HCEC 1CT (cell line): Measurements from ENCODE around the gene SNCB.
"Not testable (repeated sequence)": the region's sequence is repeated elsewhere in the genome, so short reads cannot be mapped to it uniquely, and the experiment has no call there.

Experiments
- DNase-seq: peaks from one replicate; pipeline ENCODE4 v3.0.0-alpha.2; 2017

The SNCB gene

DNA sequence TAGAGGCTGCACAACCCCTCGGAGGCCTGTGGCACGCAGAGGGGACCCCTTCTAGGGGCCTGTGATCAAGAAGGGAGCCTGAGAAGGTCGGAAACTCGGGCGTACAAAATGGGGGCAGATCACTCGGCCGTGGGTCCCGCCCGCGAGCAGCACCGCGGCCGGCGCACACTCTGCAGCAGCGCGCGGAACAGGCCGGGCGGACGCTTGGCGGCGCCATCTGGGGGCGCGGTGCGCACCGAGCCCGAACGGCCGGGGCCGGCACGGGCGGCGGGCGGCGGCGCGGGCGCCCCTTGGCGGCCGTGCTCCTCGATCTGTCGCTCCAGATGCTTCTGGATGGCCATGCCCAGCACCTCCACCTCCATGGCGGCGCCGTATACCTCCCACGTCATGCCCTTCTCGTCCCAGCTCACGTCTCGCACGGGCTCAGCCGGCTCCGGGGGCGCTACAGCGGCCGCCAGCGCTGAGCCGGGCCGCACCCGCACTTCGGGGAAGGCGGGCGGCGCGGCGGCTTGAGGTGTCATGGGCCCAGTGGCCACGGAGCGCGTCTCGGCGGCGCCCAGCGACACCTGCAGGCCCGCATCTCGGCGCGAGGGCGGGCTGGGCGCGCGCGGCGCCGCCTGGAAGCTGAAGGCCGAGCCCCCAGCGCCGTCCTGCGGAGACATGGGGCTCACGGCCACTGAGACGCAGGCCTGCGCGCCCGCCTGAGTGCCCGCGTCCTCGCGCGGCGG is 33.5 kb downstream of the SNCB start:
- DNase-seq = no peak

DNA sequence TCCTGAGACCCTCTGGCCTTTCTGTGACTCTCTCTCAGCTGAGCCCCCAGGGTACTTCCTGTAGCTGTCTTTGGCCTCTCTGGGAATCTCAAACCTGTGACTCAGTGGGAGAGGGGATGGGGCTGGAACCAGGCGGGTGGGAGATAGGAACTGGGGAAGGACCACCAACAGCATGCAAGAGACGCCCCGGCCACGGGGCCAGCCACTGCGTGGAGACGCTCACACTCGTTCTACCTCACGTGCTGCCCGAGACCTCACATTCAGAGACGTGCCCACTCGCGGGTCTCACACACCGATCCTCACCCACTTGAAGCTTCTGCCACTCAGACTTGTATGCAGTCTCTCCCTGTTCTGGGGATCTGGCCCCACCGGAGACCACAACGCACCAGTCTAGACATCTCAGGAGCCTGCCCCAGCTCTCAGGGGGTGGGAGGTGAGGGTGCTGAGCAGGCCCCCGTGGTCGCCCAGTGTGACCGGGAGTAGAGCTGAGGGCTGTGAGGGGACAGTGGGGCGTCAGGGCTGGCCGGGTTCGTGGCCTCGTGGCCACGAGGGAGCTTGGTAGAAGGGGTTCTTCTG is 34.2 kb downstream of the SNCB start:
- DNase-seq = no peak

DNA sequence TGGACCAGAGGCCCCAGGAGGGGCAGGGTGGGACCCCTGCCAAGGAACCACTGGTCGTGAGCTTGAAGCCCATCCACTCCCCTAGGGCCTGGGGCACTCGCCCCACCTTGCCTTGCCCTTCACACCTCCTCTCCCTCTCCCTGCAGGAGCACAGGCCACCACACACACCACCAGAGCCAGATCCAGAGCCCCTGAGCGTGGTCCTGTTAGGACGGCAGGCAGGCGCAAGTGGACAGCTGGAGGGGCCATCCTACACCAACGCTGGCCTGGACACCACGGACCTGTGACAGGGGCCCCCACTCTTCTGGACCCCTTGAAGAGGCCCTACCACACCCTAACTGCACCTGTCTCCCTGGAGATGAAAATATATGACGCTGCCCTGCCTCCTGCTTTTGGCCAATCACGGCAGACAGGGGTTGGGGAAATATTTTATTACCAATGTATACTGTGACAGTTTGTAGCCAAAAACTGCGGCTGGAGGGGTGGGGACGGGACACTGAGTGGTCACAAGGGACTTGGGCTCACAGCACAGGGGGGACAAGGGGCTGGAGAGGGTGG is 34.9 kb downstream of the SNCB start:
- no peak for DNase-seq

DNA sequence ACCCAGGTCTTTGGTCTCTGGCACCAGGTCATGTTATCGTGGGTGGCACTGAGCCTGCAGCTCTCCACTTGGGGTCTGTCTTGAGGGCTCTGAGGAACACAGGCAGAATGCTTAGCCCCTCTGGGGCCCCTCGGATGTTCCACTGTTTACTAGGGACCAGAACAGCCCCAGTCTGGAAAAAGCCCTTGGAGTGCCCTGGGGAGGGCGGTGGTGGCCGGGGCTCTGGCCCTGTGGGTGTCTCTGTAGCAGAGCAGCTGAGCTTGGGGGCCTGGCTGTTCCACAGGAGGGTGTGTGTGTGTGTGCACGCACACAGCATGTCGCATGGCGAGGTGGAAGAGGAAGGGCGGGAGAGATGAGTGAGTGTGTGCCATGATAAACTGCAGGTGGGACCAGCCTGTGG is 35.8 kb downstream of the SNCB start:
- DNase-seq = no peak

DNA sequence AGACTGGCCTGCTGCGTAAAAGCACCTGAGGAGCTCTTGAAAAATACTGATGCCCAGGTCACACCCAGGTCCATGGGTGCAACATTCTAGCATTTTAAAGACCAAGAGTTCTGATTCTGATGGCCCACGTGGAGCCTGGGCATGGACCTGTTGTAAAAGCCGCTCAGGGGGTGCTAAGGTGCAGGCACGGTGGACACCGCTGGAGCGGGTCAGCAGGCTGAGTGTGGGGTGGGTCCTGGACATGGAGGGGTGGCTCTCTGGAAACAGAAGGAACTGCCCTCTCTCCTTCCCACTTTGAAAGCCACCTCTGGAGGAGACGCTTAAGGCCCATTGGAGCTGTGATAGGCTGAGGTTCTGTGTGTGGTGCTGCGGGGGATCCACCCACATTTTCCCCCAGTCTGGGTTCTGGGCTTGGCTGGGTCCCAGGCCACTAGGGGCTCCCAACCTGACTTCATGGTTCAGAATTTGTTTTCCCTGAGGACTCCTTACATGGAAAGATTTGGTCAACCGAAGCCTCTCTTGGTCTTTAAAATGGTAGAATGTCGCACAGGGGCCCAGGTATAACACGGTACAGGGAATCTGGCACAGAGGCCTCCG is 37.0 kb downstream of the SNCB start:
- DNase-seq = no peak

DNA sequence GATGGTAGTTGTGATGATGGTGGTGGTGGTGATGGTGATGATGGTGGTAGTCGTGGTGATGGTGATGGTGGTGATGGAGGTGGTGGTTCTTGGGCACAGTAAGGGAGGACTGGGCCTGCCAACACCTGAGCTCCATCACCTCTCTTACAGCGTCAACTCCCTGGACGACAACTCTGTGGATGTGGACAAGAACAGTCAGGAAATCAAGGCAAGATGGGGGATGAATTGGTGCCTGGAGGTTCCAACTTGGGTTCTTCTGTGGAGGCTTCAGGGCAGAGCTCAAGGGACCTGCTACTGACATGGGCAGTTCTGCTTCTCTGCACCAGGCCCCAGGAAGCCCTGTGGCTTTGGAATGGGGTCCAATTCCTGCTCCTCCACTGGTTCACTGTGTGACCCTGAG is 37.8 kb downstream of the SNCB start:
- DNase-seq = no peak

DNA sequence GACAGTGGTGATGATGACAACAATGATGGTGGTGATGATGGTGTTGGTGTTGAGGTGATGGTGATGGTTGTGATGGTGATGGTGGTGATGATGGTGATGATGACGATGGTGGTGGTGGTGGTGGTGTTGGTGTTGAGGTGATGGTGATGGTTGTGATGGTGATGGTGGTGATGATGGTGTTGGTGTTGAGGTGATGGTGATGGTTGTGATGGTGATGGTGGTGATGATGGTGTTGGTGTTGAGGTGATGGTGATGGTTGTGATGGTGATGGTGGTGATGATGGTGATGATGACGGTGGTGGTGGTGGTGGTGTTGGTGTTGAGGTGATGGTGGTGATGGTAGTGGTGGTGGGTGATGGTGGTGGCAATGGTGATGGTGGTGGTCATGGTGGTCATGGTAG is 38.7 kb downstream of the SNCB start:
- DNase-seq = not testable (repeated sequence)

DNA sequence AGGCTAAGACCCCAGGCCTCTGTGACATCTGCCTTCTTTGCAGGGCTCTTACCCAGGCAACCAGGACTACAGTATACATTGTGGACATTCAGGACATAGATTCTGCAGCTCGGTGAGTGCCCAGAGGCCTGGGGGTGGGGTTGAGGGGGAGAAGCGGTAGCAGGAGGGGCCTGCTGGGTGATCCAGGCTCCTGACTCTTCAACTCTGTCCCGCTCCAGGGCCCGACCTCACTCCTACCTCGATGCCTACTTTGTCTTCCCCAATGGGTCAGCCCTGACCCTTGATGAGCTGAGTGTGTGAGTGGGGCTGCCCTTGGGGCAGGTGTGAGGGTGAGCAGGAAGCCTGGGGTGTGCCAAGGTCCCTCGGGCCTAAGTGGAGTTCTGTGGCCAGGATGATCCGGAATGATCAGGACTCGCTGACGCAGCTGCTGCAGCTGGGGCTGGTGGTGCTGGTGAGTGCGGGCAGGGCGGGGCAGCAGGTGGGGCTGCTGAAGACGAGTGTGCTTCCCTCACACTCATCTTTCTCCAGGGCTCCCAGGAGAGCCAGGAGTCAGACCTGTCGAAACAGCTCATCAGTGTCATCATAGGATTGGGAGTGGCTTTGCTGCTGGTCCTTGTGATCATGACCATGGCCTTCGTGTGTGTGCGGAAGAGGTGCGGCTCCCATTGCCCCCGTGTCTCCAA is 40.2 kb downstream of the SNCB start:
- no peak for DNase-seq

DNA sequence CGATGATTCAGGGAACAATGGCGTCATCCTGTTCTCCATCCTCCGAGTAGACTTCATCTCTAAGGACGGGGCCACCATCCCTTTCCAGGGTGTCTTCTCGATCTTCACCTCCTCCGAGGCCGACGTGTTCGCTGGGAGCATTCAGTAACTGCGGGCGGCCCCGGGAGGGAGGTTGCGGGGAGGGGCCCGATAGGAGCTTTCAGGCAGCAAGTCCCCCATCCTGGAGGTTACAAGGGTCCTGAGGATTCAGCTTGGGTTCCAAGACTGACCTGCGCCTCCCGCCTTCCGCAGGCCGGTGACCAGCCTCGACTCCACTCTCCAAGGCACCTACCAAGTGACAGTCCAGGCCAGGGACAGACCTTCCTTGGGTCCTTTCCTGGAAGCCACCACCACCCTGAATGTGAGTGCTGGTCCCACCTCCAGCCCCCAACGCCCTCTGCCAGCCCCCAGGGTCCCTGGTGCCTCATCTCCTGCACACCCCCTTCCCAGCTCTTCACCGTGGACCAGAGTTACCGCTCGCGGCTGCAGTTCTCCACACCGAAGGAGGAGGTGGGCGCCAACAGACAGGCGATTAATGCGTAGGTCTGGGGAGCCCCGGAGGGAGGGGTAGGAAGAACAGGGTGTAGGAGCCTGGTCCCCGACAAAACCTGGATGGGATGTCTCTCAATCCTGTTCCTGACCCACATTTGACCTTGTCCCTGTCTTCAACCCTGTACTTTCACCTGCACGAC is 41.1 kb downstream of the SNCB start:
- DNase-seq = no peak

DNA sequence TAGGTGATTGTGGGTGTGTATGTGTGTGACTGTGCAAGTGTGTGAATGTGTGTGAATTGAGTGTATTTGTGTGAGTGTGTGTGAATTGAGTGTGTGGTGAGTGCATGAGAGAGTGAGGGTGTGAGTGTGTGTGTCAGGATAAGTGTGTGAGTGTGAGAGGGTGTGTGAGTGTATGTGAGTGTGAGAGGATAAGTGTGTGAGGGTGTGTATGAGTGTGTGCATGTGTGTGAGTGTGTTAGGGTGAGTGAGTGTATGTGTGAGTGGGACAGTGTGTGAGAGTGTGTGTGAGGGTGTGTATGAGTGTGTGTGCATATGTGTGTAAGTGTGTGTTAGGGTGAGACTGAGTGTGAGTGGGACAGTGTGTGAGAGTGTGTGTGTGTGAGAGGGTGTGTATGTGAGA is 42.0 kb downstream of the SNCB start:
- no peak for DNase-seq

DNA sequence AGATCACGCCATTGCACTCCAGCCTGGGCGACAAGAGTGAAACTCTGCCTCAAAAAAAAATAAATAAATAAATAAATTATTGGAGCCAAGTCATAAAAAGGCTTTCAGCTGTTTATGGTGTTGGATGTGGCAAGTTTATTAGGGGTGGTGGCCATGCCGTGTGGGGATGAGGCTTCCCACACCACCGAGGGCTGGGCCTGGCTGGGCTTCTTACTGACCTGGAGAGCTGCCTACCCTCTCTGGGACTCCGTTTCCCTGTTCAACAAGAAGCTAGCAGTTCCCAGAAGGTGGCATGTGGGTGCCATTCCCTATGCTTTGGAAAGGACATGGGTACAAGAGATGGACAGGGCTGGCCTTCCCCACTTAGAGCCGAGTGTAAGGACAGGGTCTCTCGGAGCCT is 42.9 kb downstream of the SNCB start:
- no peak for DNase-seq

DNA sequence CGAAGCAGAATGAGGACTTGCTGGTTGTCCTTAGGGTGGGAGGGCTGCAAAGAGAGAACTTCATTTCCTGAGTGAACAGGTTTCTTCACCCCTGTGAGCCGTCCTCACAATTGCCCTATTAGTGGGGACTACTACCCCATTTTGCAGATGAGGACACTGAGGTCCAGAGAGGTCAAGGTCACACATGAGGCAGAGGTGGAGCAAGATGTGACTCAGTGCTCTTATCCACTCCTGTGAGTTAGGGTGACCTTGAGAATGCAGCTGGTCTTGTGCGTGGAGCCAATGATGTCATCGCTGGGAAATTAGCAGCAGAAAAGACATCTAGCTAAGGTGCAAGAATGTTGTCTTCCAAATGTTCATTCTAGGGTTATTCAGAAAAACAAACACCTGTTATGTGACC is 47.3 kb downstream of the SNCB start:
- DNase-seq = peak; percentile 29

DNA sequence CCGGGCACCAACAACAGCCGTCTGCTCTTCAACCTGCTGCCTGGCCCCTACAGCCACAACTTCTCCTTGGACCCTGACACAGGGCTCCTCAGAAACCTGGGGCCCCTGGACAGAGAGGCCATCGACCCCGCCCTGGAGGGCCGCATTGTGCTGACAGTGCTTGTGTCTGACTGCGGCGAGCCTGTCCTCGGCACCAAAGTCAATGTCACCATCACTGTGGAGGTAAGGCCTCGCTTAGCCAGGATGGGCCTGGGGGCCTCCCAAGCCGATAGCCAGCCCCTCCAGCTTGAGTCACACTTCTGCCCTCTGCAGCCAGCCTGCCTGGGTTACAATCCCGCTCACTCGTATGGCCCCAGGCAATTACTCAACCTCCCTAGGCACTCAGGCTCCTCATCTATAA is 49.0 kb downstream of the SNCB start:
- DNase-seq = no peak

DNA sequence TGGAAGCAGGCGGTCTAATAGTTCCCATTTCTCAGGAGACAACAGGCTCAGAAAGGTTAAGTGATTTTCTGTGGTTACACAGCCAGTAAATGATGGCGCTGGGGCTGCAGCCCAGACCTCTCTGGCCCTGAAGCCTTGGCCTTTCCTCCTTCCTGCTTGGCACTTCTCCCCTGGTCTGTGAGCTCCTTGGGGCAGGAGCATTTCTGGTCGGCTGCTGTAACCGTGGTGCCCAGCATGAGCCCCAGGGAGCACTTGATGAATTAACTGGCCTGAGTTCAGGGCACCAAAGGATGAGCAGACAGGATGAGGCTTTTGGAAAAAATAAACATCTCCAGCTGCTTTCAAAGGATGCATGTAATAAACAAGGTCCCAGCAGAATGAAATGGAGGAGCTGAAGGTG is 51.0 kb downstream of the SNCB start:
- DNase-seq = peak; percentile 18

DNA sequence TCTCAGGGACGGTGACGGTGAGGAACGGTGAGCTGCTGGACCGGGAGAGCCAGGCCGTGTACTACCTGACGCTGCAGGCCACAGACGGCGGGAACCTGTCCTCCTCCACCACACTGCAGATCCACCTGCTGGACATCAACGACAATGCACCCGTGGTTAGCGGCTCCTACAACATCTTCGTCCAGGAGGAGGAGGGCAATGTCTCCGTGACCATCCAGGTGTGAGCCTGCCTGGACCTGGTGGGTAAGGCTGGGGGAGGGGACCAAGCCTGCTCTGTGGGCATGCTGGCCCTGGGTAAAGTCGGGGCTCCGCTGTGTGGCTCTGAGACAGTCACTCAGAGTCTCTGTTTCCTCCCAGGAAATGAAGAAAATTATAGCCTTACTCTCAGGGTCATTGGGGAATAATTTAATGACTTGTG is 51.9 kb downstream of the SNCB start:
- no peak for DNase-seq

DNA sequence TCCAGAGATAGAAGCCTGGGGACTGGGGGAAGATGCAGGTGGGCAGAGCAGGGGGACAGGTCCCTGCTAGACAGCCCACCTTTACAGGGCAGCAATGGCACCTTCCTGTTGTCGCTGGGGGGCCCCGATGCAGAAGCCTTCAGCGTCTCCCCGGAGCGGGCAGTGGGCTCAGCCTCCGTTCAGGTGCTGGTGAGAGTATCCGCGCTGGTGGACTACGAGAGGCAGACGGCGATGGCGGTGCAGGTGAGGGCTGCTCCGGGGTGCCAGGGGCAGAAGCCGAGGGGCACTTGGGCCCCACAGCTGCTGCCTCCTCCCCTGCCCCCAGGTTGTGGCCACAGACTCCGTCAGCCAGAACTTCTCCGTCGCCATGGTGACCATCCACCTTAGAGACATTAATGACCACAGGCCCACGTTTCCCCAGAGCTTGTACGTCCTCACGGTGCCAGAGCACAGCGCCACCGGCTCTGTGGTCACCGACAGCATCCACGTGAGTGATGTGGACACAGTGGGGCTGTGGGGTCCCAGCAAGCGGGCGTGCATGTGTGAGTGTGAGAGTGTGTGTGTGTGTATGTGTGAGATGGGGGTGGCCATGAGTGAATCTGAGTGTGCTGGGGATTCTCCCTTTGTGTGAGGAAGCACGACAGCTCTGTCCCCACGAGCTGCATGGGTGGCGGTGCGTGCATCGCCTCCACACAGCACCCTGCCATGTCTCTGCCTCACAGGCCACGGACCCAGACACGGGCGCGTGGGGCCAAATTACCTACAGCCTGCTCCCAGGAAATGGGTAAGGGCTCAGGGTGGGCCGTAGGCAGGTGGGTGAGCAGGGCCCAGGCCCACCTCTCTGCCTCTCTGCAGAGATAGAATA is 52.8 kb downstream of the SNCB start:
- DNase-seq = no peak

DNA sequence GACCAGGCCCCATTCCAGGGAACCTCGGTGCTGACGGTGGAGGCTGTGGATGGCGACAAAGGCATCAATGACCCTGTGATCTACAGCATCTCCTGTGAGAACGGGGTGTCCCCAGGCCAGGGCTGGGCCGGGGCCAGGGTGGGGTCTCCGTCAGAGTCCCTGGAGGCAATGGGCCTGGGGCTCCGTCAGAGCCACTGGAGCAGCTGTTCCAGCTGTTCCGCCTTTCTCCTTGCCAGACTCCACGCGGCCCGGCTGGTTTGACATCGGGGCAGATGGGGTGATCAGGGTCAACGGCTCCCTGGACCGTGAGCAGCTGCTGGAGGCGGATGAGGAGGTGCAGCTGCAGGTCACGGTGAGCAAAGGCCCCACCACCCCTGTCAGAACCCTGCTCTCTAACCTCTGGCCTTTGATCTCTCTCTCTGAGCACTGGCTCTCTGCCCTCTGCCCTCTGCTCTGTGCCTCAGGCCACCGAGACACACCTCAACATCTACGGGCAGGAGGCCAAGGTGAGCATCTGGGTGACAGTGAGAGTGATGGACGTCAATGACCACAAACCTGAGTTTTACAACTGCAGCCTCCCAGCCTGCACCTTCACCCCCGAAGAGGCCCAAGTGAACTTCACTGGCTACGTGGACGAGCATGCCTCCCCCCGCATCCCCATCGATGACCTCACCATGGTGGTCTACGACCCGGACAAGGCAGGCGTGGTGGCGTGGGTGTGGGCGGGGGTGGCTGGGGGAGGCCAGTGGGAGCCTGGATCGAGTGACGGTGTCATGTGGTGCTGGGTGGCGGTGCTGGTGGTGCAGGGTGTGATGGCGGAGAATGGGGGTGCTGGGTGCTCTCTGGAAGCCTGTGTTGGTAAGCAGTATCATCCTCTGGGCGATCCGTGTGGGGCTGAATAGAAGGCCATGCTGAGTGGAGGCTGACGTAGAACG is 54.6 kb downstream of the SNCB start:
- DNase-seq = no peak

DNA sequence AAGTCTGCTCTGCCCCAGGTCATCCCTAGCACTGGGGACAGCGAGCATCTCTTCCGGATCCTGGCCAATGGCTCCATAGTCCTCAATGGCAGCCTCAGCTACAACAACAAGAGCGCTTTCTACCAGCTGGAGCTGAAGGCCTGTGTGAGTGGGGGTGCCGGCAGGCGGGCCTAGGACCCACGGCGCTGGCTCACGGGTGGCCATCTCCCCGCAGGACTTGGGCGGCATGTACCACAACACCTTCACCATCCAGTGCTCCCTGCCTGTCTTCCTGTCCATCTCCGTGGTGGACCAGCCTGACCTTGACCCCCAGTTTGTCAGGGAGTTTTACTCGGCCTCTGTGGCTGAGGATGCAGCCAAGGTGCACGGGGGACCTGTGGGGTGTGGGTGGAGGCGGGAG is 55.3 kb downstream of the SNCB start:
- DNase-seq = no peak

DNA sequence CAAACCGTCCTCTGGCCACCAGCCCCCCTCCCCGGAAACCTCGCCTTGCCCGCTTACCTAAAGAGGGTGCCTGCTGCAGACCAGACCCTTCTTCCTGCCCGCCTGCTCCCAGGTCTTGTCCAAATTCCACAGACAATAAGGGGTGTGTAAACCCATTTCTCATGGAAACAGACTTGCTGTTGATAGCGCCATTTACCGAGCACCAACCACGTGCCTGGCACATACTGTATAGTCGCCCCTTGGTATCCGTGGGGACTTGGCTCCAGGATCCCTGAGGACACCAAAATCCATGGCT is 56.1 kb downstream of the SNCB start:
- no peak for DNase-seq

DNA sequence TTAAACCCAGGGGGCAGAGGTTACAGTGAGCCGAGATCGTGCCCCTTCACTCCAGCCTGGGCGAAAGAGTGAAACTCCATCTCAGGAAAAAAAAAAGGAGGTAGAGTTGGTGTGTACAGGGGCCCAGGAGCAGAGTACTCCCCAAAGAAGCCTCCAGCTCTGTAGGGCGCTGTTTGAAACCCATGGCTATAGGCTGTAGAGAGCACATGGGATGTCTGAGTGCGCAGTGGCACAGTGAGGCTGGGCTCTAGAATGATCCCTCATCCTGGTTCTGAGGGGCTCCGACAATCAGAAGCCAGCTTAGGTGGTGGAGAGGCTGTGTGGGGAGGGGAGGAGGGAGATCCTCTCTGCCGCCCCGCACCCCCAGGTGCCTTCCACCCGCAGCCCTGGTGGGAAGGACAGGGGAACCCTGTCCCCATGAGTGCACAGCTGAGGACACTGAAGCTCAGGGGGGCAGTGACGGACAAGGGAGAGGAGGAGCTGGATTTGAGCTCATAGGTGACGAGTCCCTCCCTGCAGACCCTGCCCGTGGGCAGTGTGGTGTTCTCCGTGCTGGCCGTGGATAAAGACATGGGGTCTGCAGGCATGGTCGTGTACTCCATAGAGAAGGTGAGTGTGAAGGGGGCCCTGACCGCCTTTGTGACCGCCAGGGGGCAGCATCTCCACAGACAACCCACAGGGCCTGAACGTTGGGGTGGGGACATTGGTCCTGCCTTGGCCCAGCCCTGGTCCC is 56.6 kb downstream of the SNCB start:
- DNase-seq = peak; percentile 17
